Measurements from ENCODE around the gene DRG2. TPM values are rescaled to one million over a fixed set of nuclear protein-coding genes. Genes with fewer than 3 reads are reported as not detected.

Gene DRG2
- total RNA-seq, 1 experiment from 2014 or later: 52.0 TPM

DNA sequence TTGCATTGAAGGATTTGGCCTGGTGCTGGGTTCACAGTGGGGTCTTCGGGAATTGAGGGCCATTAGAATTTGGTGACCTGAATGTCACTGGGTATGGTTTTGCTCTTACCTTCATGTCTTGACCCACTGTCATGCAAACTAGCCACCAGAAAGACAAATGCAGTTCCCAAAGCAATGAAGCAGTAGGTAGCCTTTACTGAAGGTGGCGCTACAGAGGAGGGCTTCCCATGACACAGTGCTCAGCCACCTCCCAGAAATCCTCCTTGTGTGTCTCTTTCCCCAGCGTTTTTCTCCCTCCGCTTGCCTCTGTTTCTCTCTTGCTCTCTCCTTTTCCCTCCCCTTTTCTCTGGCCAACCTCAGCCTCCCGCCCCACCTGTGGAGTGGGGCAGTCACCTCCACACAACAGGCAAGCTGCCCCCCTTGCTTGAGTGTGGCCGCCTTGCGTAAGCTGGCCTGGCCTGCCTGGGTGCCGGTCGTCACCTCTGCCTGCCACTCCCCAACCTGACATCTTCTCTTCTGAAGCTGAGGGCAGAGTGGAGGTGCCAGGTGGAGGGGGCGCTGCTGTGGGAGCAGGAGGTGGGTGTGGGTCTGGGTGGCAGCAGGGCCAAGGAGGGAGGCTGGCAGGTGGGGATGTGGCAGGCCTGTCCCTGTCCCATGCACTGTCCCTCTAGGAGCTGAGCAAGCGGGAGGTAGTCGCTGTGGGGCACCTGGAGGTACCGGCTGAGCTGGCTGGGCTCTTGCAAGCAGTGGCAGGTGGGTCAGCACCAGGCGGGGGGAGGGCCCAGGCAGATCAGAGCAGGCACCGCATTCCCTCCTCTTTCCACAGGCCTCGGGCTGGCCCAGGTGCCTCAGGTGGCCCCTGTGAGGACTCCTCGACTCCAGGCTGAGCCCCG, 55.5 kb downstream of the DRG2 start:
- Histone ChIP-seq H3T11ph (ENCODE audit: low read length) (no peak overlapping the region), H3K79me1 (ENCODE audit: insufficient read depth, low read depth, low read length, poor library complexity, severe bottlenecking) (no peaks in the 10 kb centered on the region), H3K27ac (ENCODE audit: insufficient read length, low read depth, low read length) (no peak overlapping the region), H4K20me1 (ENCODE audit: control insufficient read depth, insufficient read depth, insufficient read length) (no peaks in the 10 kb centered on the region), H3K56ac (ENCODE audit: insufficient read length, low read depth, low read length) (no peak overlapping the region), H2BK20ac (ENCODE audit: low read depth, low read length, poor library complexity, severe bottlenecking) (no peak overlapping the region), H3K23ac (ENCODE audit: insufficient read length, low read depth, low read length) (no peak overlapping the region), H2BK120ac (ENCODE audit: low read depth, low read length, poor library complexity, severe bottlenecking) (no peak overlapping the region), H3K27me3 (ENCODE audit: insufficient read depth, low read length) (no peaks in the 10 kb centered on the region), H4K91ac (ENCODE audit: insufficient read length, low read depth, low read length) (no peak overlapping the region), H4K8ac (replicated peaks; ENCODE audit: insufficient read length, low read depth, low read length) (no peak overlapping the region), H2BK15ac (ENCODE audit: low read depth, low read length) (no peak overlapping the region), H3K9me3 (ENCODE audit: control insufficient read depth, low read depth, low read length) (no peaks in the 10 kb centered on the region), H3K23me2 (ENCODE audit: insufficient read length, low read depth, low read length, poor library complexity, severe bottlenecking) (no peaks in the 10 kb centered on the region), H3K14ac (ENCODE audit: insufficient read depth, low read length) (no peak overlapping the region; the same call in 1 of the 2 replicates), H3K79me2 (ENCODE audit: insufficient read depth, low read length) (no peaks in the 10 kb centered on the region), H2BK12ac (ENCODE audit: insufficient read length, low read depth, low read length) (no peak overlapping the region), H3K4me1 (ENCODE audit: insufficient read depth, low read length) (peaks cover 3% of the 10 kb centered on the region; the same call in 1 of the 2 replicates), H2AK5ac (ENCODE audit: insufficient read length, low read length) (no peak overlapping the region), H3K4ac (ENCODE audit: low read depth, low read length) (no peak overlapping the region), H2AFZ (ENCODE audit: low read length) (no peak overlapping the region), H3K9ac (ENCODE audit: extremely low read depth, insufficient read length, low read length) (no peak overlapping the region), H3K18ac (ENCODE audit: insufficient read length, low read depth, low read length) (no peak overlapping the region), H3K4me2 (ENCODE audit: insufficient read depth, insufficient read length, low read length) (no peak overlapping the region), H2BK5ac (ENCODE audit: insufficient read length, low read length) (no peak overlapping the region), H4K5ac (ENCODE audit: insufficient read length, low read depth, low read length) (no peak overlapping the region)
- H3K4me3 Mint-ChIP-seq: no peak overlapping the region; a peak in 1 of 5 replicates
- H3K27me3 Mint-ChIP-seq (ENCODE audit: low read depth): peaks cover 10% of the 10 kb centered on the region
- H3K27ac Mint-ChIP-seq: peak overlapping the region in 2 of 3 experiments; percentile 41 to 66; a peak in 1 of 7 replicates
- WGBS (ENCODE audit: extremely low coverage, insufficient read length, low lambda C conversion rate): no CpG with 5 or more reads among the region's 18 CpGs
- peak; percentile 81 for TF ChIP-seq CTCF (conservative IDR thresholded peaks at IDR 0.05)
- H3K36me3 Mint-ChIP-seq (ENCODE audit: insufficient read depth in 1 of 3, low read depth in 3 of 3): no peaks in the 10 kb centered on the region
- DNase-seq: peak; percentile 87
- no peaks in the 10 kb centered on the region for H3K9me3 Mint-ChIP-seq
- H3K4me1 Mint-ChIP-seq: peaks cover 9 to 22% of the 10 kb centered on the region in 2 experiments

Measured in H9 (cell line).